Ascending aorta (tissue), 2 donors: ENCODE results near the gene GPC5. TPM values are rescaled to one million over a fixed set of nuclear protein-coding genes. Genes with fewer than 3 reads are reported as not detected.

Experiments used
- DNase-seq, 2 donors: peaks; one replicate each; pipeline ENCODE4 v3.0.0-alpha.2; 2019; ENCODE audit warnings: low spot score in 2 of 2
- H3K27ac ChIP-seq, 2 donors: fragments of 200-600 bp; sonication (generic); one replicate each; pipeline ENCODE4 v1.5.1; 2016 to 2017; ENCODE audit warnings: mild to moderate bottlenecking in 1 of 2
- H3K27me3 ChIP-seq: fragments of 200-600 bp; sonication (generic); one replicate; pipeline ENCODE4 v1.5.1; 2017
- H3K36me3 ChIP-seq, 2 donors: fragments of 200-600 bp; sonication (generic); one replicate each; pipeline ENCODE4 v1.5.1; 2016
- H3K4me1 ChIP-seq, 2 donors: fragments of 200-600 bp; sonication (generic); one replicate each; pipeline ENCODE4 v1.5.1; 2016 to 2017; ENCODE audit warnings: mild to moderate bottlenecking in 1 of 2
- H3K4me3 ChIP-seq, 2 donors: fragments of 200-600 bp; sonication (generic); one replicate each; pipeline ENCODE4 v1.5.1; 2016 to 2017; ENCODE audit warnings: mild to moderate bottlenecking in 1 of 2
- H3K9me3 ChIP-seq, 2 donors: fragments of 200-600 bp; sonication (generic); one replicate each; pipeline ENCODE4 v1.5.1; 2016
- CTCF ChIP-seq, 3 experiments: fragments of 200-600 bp in 2 of 3; fragments of 450-650 bp in 1 of 3; sonication (generic) in 2 of 3; IDR thresholded peaks; one replicate each; pipeline ENCODE4 v1.5.1; 2016 to 2019; ENCODE audit warnings: antibody characterized with exemption in 3 of 3, mild to moderate bottlenecking in 1 of 3, moderate library complexity in 1 of 3
- intact Hi-C: fragments of 100-400 bp; cut with DNase I; formaldehyde crosslinking; loops from one replicate; pipeline ENCODE4 v1.15.1; 2023
- total RNA-seq: library from RNA; depleted of rRNA; stranded (reverse); fragments of >200 nt; gene quantifications from one replicate; pipeline ENCODE4 v1.1.0, GENCODE V29; 2016

GPC5 gene
- total RNA-seq, 1 donor from 2014 or later: not detected

- intact Hi-C loops: no loop called here
- DNase-seq: no peak
- H3K4me3 ChIP-seq: no peak overlapping the region
- no peak overlapping the region for H3K27ac ChIP-seq
- no peak for TF ChIP-seq CTCF (IDR thresholded peaks at IDR 0.05)
- no peaks in the 10 kb centered on the region for H3K9me3 ChIP-seq
- H3K27me3 ChIP-seq: no peaks in the 10 kb centered on the region
- H3K36me3 ChIP-seq: no peaks in the 10 kb centered on the region
- H3K4me1 ChIP-seq: no peaks in the 10 kb centered on the region
Observed at GRCh38 chr13:92377396-92377795, 979.0 kb downstream of the GPC5 start.

GRCh38 chr13:92379371-92379770 is 981.0 kb downstream of the GPC5 start:
- H3K27me3 ChIP-seq: no peaks in the 10 kb centered on the region
- H3K4me3 ChIP-seq: no peak overlapping the region
- no peak overlapping the region for H3K27ac ChIP-seq
- intact Hi-C loops: no loop called here
- no peaks in the 10 kb centered on the region for H3K4me1 ChIP-seq
- H3K36me3 ChIP-seq: no peaks in the 10 kb centered on the region
- no peak for TF ChIP-seq CTCF (IDR thresholded peaks at IDR 0.05)
- DNase-seq: no peak
- no peaks in the 10 kb centered on the region for H3K9me3 ChIP-seq

- Histone ChIP-seq H3K4me3 (no peak overlapping the region), H3K4me1 (no peaks in the 10 kb centered on the region), H3K27ac (no peak overlapping the region), H3K9me3 (no peaks in the 10 kb centered on the region), H3K27me3 (no peaks in the 10 kb centered on the region), H3K36me3 (no peaks in the 10 kb centered on the region)
- intact Hi-C loops: no loop called here
- TF ChIP-seq CTCF (IDR thresholded peaks at IDR 0.05): no peak
- DNase-seq: no peak
Observed at GRCh38 chr13:92384410-92384809, 986.0 kb downstream of the GPC5 start.

GRCh38 chr13:92387245-92387644 is 988.8 kb downstream of the GPC5 start:
- no peaks in the 10 kb centered on the region for H3K27me3 ChIP-seq
- DNase-seq: no peak
- H3K4me3 ChIP-seq: no peak overlapping the region
- H3K36me3 ChIP-seq: no peaks in the 10 kb centered on the region
- H3K4me1 ChIP-seq: no peaks in the 10 kb centered on the region
- no peaks in the 10 kb centered on the region for H3K9me3 ChIP-seq
- intact Hi-C loops: no loop called here
- no peak overlapping the region for H3K27ac ChIP-seq
- no peak for TF ChIP-seq CTCF (IDR thresholded peaks at IDR 0.05)

- DNase-seq: no peak
- Histone ChIP-seq H3K27me3 (no peaks in the 10 kb centered on the region), H3K9me3 (no peaks in the 10 kb centered on the region), H3K4me1 (no peaks in the 10 kb centered on the region), H3K27ac (no peak overlapping the region), H3K4me3 (no peak overlapping the region), H3K36me3 (no peaks in the 10 kb centered on the region)
- intact Hi-C loops: no loop called here
- no peak for TF ChIP-seq CTCF (IDR thresholded peaks at IDR 0.05)
Observed at GRCh38 chr13:92390217-92390616, 991.8 kb downstream of the GPC5 start.

- no peak overlapping the region for H3K27ac ChIP-seq
- TF ChIP-seq CTCF (IDR thresholded peaks at IDR 0.05): no peak
- H3K9me3 ChIP-seq: no peaks in the 10 kb centered on the region
- intact Hi-C loops: no loop called here
- H3K4me1 ChIP-seq: no peaks in the 10 kb centered on the region
- DNase-seq: no peak
- H3K27me3 ChIP-seq: no peaks in the 10 kb centered on the region
- no peak overlapping the region for H3K4me3 ChIP-seq
- H3K36me3 ChIP-seq: no peaks in the 10 kb centered on the region
Observed at GRCh38 chr13:92403606-92404005, 1005.2 kb downstream of the GPC5 start.
